Liver (tissue), 9 donors: Measurements from ENCODE around the gene TTC39C. TPM values are rescaled to one million over a fixed set of nuclear protein-coding genes. Genes with fewer than 3 reads are reported as not detected.

ENCODE experiments used
- DNase-seq: peaks from one replicate; pipeline ENCODE4 v3.0.0-alpha.2; 2017; ENCODE audit warnings: low spot score
- H3K27ac ChIP-seq, 2 donors: one replicate each; pipeline ENCODE4 v1.7.0; 2013; ENCODE audit warnings: inconsistent platforms in 2 of 2, low read length in 2 of 2, control low read depth in 1 of 2, low read depth in 1 of 2, mild to moderate bottlenecking in 1 of 2
- H3K27me3 ChIP-seq, 4 donors: one replicate each; pipeline versions ENCODE4 v1.6.1 to v1.7.0; 2013; ENCODE audit warnings: low read length in 3 of 4, inconsistent platforms in 1 of 4, mild to moderate bottlenecking in 1 of 4, moderate library complexity in 1 of 4; ENCODE audit not compliant: control insufficient read depth in 4 of 4, insufficient read depth in 4 of 4
- H3K36me3 ChIP-seq, 4 donors: one replicate each; pipeline versions ENCODE4 v1.6.1 to v1.7.0; 2013; ENCODE audit warnings: low read length in 3 of 4, mild to moderate bottlenecking in 3 of 4, low read depth in 1 of 4, moderate library complexity in 1 of 4; ENCODE audit not compliant: control insufficient read depth in 4 of 4, insufficient read depth in 3 of 4
- H3K4me1 ChIP-seq, 4 donors: one replicate each; pipeline versions ENCODE4 v1.6.1 to v1.7.0; 2013; ENCODE audit warnings: low read length in 3 of 4, mild to moderate bottlenecking in 3 of 4, moderate library complexity in 1 of 4; ENCODE audit not compliant: control insufficient read depth in 4 of 4, insufficient read depth in 4 of 4
- H3K4me3 ChIP-seq, 3 donors: one replicate each; pipeline versions ENCODE4 v1.6.1 to v1.7.0; 2013; ENCODE audit warnings: low read length in 3 of 3, control low read depth in 1 of 3, low read depth in 1 of 3, mild to moderate bottlenecking in 1 of 3
- H3K9ac ChIP-seq, 2 donors: one replicate each; pipeline ENCODE4 v1.7.0; 2013; ENCODE audit warnings: low read length in 2 of 2, mild to moderate bottlenecking in 2 of 2, moderate library complexity in 2 of 2, control low read depth in 1 of 2, low read depth in 1 of 2
- H3K9me3 ChIP-seq, 4 donors: one replicate each; pipeline versions ENCODE4 v1.6.1 to v1.7.0; 2013; ENCODE audit warnings: low read length in 3 of 4; ENCODE audit not compliant: control insufficient read depth in 4 of 4
- EGR1 ChIP-seq, 2 donors: IDR thresholded peaks; 2 replicates each; pipeline ENCODE4 v1.6.1; 2016 to 2018; ENCODE audit warnings: antibody characterized with exemption in 2 of 2, low read depth in 2 of 2
- FOXA1 ChIP-seq: IDR thresholded peaks from 2 replicates; pipeline ENCODE4 v1.6.1; 2016; ENCODE audit warnings: antibody characterized with exemption
- FOXA2 ChIP-seq: IDR thresholded peaks from 2 replicates; pipeline ENCODE4 v1.6.1; 2016; ENCODE audit warnings: antibody characterized with exemption
- GABPA ChIP-seq, 2 donors: IDR thresholded peaks in 1 of 2; conservative IDR thresholded peaks in 1 of 2; 2 replicates each; pipeline ENCODE4 v1.6.1; 2016; ENCODE audit warnings: antibody characterized with exemption in 2 of 2, mild to moderate bottlenecking in 1 of 2, moderate library complexity in 1 of 2
- HNF4A ChIP-seq, 2 donors: conservative IDR thresholded peaks; 2 replicates each; pipeline ENCODE4 v1.6.1; 2016; ENCODE audit warnings: antibody characterized with exemption in 2 of 2, mild to moderate bottlenecking in 2 of 2
- HNF4G ChIP-seq: IDR thresholded peaks from 2 replicates; pipeline ENCODE4 v1.6.1; 2016; ENCODE audit warnings: antibody characterized with exemption
- JUND ChIP-seq, 2 donors: IDR thresholded peaks; 2 replicates each; pipeline ENCODE4 v1.6.1; 2016; ENCODE audit warnings: antibody characterized with exemption in 2 of 2
- RAD21 ChIP-seq, 2 donors: IDR thresholded peaks; 2 replicates each; pipeline ENCODE4 v1.6.1; 2016; ENCODE audit warnings: antibody characterized with exemption in 2 of 2, mild to moderate bottlenecking in 2 of 2
- SP1 ChIP-seq: IDR thresholded peaks from 2 replicates; pipeline ENCODE4 v1.6.1; 2018; ENCODE audit warnings: antibody characterized with exemption, mild to moderate bottlenecking
- TAF1 ChIP-seq: conservative IDR thresholded peaks from 2 replicates; pipeline ENCODE4 v1.6.1; 2016; ENCODE audit warnings: antibody characterized with exemption, mild to moderate bottlenecking
- WGBS: extraction: QIAGEN DNeasy Blood & Tissue Kit; methylation state at CpG from one replicate; pipeline ENCODE4 v1.1.7; 2013; 5-methylcytosine and 5-hydroxymethylcytosine counted together
- polyA plus RNA-seq, 2 donors: library from polyadenylated mRNA; stranded (reverse) in 1 of 2; unstranded in 1 of 2; fragments of 200-250 nt in 1 of 2; fragments of >200 nt in 1 of 2; fragmentation: Nextera tagmentation in 1 of 2; extraction: Ambion mirVana in 1 of 2; gene quantifications; one replicate each; pipeline versions ENCODE4 v1.2.1 to v1.2.3, GENCODE V29; 2013 to 2015
- total RNA-seq, 2 donors: library from RNA; depleted of rRNA; stranded (reverse); fragments of >200 nt; gene quantifications; one replicate each; pipeline ENCODE4 v1.2.3, GENCODE V29; 2014
- TF ChIP-seq, protein P1 (sequence below): IDR thresholded peaks from 2 replicates; pipeline ENCODE4 v1.6.1; 2016; ENCODE audit warnings: antibody characterized with exemption
- TF ChIP-seq, protein P2 (sequence below): IDR thresholded peaks from 2 replicates; pipeline ENCODE4 v1.6.1; 2016; ENCODE audit warnings: antibody characterized with exemption, mild to moderate bottlenecking
- TF ChIP-seq, protein P3 (sequence below): IDR thresholded peaks from 2 replicates; pipeline ENCODE4 v1.6.1; 2016; ENCODE audit warnings: antibody characterized with exemption
- donor health status: healthy.
- donor health status: healthy.
- donor health status: healthy.
- donor health status: healthy.
- donor health status: healthy.

TTC39C gene
- total and polyA plus RNA-seq, 4 donors, result 22.8 to 55.1 (median 38.6) TPM

DNA sequence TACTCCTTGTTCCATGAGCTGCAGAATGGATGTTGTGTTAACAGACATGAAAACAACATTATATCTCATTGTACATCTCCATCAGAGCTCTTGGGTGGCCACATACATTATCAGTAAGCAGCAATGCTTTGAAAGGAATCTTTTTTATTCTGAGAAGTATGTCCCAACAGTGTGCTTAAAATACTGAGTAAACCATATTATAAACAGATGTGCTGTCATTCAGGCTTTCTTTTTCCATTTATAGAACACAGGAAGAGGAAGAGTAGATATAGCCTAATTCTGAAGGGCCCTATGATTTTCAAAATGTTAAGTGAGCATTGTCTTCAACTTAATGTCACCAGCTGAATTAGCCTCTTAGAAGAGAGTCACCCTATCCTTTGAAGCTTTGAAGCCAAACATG is 80.0 kb downstream of the TTC39C start (continued):
- TF ChIP-seq EGR1 (IDR thresholded peaks at IDR 0.05; ENCODE audit: low read depth in 2 of 2), result no peak

DNA sequence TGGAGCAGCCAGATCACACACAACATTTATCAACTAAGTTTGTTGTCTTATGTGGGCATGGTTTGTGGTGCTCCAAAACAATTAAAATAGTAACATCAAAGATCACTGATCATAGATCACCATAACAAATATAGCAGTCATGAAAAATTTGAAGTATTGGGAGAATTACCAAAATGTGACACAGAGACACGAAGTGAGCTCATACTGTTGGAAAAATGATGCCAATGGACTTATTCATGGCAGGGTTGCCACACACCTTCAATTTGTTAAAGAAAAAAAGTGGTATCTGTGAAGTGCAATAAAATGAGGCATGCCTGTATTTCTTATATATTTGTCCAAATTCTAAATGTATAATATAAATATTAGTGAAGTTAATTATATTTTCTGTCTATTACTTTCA is 81.4 kb downstream of the TTC39C start:
- H3K4me3 ChIP-seq, result no peak overlapping the region
- no peak overlapping the region for H3K9ac ChIP-seq
- no peaks in the 10 kb centered on the region for H3K4me1 ChIP-seq
- 94% methylated on average over 1 of the region's 1 CpG for WGBS
- H3K9me3 ChIP-seq, result peaks cover 0 to 6% (median 2%) of the 10 kb centered on the region in 4 donors
- TF ChIP-seq, protein P1, sequence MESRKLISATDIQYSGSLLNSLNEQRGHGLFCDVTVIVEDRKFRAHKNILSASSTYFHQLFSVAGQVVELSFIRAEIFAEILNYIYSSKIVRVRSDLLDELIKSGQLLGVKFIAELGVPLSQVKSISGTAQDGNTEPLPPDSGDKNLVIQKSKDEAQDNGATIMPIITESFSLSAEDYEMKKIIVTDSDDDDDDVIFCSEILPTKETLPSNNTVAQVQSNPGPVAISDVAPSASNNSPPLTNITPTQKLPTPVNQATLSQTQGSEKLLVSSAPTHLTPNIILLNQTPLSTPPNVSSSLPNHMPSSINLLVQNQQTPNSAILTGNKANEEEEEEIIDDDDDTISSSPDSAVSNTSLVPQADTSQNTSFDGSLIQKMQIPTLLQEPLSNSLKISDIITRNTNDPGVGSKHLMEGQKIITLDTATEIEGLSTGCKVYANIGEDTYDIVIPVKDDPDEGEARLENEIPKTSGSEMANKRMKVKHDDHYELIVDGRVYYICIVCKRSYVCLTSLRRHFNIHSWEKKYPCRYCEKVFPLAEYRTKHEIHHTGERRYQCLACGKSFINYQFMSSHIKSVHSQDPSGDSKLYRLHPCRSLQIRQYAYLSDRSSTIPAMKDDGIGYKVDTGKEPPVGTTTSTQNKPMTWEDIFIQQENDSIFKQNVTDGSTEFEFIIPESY, result no peak
- TF ChIP-seq HNF4A (conservative IDR thresholded peaks at IDR 0.05) (no peak), GABPA (IDR thresholded peaks at IDR 0.05 in 1 of 2, conservative IDR thresholded peaks at IDR 0.05 in 1 of 2) (no peak), EGR1 (IDR thresholded peaks at IDR 0.05; ENCODE audit: low read depth in 2 of 2) (no peak), FOXA1 (no peak), TAF1 (no peak), HNF4G (no peak), FOXA2 (no peak), RAD21 (IDR thresholded peaks at IDR 0.05) (no peak), JUND (IDR thresholded peaks at IDR 0.05) (no peak)
- TF ChIP-seq, protein P2, sequence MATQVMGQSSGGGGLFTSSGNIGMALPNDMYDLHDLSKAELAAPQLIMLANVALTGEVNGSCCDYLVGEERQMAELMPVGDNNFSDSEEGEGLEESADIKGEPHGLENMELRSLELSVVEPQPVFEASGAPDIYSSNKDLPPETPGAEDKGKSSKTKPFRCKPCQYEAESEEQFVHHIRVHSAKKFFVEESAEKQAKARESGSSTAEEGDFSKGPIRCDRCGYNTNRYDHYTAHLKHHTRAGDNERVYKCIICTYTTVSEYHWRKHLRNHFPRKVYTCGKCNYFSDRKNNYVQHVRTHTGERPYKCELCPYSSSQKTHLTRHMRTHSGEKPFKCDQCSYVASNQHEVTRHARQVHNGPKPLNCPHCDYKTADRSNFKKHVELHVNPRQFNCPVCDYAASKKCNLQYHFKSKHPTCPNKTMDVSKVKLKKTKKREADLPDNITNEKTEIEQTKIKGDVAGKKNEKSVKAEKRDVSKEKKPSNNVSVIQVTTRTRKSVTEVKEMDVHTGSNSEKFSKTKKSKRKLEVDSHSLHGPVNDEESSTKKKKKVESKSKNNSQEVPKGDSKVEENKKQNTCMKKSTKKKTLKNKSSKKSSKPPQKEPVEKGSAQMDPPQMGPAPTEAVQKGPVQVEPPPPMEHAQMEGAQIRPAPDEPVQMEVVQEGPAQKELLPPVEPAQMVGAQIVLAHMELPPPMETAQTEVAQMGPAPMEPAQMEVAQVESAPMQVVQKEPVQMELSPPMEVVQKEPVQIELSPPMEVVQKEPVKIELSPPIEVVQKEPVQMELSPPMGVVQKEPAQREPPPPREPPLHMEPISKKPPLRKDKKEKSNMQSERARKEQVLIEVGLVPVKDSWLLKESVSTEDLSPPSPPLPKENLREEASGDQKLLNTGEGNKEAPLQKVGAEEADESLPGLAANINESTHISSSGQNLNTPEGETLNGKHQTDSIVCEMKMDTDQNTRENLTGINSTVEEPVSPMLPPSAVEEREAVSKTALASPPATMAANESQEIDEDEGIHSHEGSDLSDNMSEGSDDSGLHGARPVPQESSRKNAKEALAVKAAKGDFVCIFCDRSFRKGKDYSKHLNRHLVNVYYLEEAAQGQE, result no peak
- TF ChIP-seq, protein P3, sequence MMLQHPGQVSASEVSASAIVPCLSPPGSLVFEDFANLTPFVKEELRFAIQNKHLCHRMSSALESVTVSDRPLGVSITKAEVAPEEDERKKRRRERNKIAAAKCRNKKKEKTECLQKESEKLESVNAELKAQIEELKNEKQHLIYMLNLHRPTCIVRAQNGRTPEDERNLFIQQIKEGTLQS, result no peak
- DNase-seq, result no peak
- no peak overlapping the region for H3K27ac ChIP-seq
- peaks cover 0 to 5% (median 0%) of the 10 kb centered on the region in 4 donors for H3K36me3 ChIP-seq
- no peaks in the 10 kb centered on the region for H3K27me3 ChIP-seq

DNA sequence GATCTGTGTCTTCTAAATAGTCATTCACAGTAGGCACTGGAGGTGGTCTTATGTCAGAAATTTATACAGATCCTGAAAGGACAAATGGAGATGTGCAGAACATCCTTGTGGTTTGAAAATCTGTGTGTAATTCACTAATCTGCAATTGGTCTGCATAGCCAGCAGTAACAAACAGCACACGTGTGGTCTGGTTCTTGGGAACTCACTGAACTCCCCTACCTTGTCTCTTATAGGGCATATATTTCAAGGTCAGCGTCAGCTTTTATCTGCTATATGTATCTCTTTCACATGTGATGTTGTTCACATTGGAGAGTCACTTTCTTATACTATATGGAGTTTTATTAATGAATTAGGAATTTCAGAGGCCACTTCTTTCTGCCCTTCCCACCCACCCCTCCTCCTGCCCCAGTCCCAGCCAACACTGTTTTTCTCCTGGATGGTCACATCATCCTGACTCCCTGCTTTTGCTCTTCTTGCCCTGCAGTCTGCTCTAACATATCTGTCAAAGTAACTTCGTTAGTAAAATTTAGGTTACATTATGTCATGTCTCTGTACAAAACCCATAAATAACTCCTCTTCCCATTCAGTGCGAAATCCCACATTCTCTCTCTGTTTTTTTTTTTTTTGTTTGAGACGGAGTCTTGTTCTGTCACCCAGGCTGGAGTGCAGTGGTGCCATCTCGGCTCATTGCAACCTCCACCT is 88.9 kb downstream of the TTC39C start:
- no peak overlapping the region for H3K9ac ChIP-seq
- WGBS, result 87% methylated on average over 6 of the region's 6 CpGs
- H3K27me3 ChIP-seq, result no peaks in the 10 kb centered on the region
- no peak overlapping the region for H3K4me3 ChIP-seq
- H3K4me1 ChIP-seq, result peaks cover 0 to 2% (median 0%) of the 10 kb centered on the region in 4 donors
- no peak overlapping the region for H3K27ac ChIP-seq
- no peaks in the 10 kb centered on the region for H3K9me3 ChIP-seq
- TF ChIP-seq SP1, result no peak
- DNase-seq, result no peak
- peaks cover 0 to 2% (median 0%) of the 10 kb centered on the region in 4 donors for H3K36me3 ChIP-seq
